Measurements from ENCODE around the gene KRT32.

DNA sequence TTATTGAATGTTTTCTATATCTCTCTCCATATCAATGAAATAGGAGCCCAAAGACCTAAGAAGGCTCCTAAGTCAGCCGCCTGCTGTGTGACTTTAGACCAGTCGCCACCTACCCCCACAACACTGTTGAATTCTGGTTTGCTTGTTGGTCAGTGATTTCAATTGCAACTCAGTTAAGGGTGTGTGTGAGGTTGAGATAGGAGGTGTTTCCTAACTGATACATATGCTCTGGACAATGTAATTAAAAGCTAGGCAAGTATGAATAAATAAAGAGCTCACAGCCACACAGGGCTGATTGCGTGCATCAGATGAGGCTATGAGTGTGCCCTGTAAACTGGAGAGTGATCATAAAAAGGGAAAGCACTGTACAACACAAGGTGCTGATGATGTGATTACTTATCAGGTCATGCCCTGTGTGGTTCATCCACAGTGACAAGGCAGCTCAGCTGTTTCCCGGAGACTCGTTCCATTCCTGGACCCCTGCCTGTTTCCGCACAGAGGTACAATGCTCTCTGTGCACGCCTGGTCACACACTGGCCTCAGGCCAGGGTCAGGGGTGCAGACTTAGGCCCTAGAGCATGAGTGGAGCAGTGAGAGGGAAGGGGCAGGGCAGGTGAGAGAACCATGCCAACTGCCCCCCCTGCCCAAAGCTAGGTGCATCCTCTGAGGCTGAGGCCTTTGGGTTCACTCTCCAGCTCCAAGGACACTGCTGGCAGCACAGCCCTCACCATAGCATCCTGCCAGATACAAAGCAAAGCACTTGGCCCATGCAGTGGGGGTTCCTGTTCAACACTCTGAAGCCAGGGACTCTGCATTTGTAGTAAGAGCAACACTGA is 17.0 kb upstream of the KRT32 start:
- TF ChIP-seq, protein P1, sequence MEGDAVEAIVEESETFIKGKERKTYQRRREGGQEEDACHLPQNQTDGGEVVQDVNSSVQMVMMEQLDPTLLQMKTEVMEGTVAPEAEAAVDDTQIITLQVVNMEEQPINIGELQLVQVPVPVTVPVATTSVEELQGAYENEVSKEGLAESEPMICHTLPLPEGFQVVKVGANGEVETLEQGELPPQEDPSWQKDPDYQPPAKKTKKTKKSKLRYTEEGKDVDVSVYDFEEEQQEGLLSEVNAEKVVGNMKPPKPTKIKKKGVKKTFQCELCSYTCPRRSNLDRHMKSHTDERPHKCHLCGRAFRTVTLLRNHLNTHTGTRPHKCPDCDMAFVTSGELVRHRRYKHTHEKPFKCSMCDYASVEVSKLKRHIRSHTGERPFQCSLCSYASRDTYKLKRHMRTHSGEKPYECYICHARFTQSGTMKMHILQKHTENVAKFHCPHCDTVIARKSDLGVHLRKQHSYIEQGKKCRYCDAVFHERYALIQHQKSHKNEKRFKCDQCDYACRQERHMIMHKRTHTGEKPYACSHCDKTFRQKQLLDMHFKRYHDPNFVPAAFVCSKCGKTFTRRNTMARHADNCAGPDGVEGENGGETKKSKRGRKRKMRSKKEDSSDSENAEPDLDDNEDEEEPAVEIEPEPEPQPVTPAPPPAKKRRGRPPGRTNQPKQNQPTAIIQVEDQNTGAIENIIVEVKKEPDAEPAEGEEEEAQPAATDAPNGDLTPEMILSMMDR (IDR thresholded peaks at IDR 0.05; ENCODE audit: insufficient read depth, low read depth, low read length): no peak
- no peak for TF ChIP-seq EZH2 (IDR thresholded peaks at IDR 0.05; ENCODE audit: insufficient read depth, low read length)

All from astrocyte (in vitro differentiated cells and primary cell).